ENCODE measurements around the gene ERGIC2.

The ERGIC2 gene

DNA sequence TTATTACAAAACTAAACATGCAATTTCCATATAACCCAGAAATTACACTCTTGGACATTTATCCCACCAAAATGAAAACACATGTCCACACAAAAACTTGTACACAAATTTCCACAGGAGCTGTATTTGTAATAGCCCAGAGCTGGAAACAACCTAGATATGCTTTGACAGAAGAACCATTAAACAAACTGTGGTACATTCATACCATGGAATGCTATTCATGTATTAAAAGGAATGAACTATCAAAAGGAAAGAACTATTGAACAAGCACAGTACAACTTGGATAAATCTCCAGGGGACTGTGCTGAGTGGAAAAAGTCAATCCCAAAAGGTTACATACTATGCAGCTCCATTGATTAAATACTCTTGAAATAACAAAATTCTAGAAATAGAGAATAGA is 35.8 kb upstream of the ERGIC2 start:
- H3K36me3 ChIP-seq (ENCODE audit: insufficient read depth, insufficient read length, low read length): no peaks in the 10 kb centered on the region
- DNase-seq (ENCODE audit: low read depth, low spot score): no peak
- H3K4me3 ChIP-seq (ENCODE audit: insufficient read length, low read depth): no peak overlapping the region
- peaks cover 14% of the 10 kb centered on the region for H3K9me3 ChIP-seq (ENCODE audit: insufficient read depth, low read length)
- TF ChIP-seq SUZ12 (IDR thresholded peaks at IDR 0.05; ENCODE audit: extremely low read depth, insufficient read depth, insufficient read length): no peak
- no peak for TF ChIP-seq YY1 (IDR thresholded peaks at IDR 0.05; ENCODE audit: insufficient read depth, insufficient read length)
- TF ChIP-seq ZNF274 (IDR thresholded peaks at IDR 0.05; ENCODE audit: low read depth, low read length): no peak
- H3K4me1 ChIP-seq (ENCODE audit: insufficient read depth, insufficient read length): no peaks in the 10 kb centered on the region
- H3K9ac ChIP-seq (ENCODE audit: insufficient read length, low read depth): no peak overlapping the region
- no peaks in the 10 kb centered on the region for H3K27me3 ChIP-seq (ENCODE audit: insufficient read depth, insufficient read length)

DNA sequence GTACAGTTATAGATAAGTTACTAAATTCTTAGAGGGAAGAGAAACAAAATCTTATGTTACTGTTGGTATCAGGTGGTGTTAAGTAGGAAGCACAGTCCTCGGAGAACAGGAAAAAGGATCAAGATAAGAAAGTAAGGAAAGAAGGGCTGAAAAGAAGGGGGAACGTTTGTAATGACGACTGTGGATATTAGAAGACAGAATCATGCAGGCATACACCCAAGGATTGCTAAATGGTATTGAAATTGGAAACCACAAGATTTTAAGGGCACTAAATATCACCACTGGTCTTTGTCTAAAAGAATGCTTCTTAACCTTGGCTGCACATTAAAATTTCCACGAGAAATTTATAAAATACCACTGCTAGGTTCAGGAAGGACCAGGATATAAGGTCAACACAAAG is 34.1 kb upstream of the ERGIC2 start:
- Histone ChIP-seq H3K36me3 (ENCODE audit: insufficient read depth, insufficient read length, low read length) (no peaks in the 10 kb centered on the region), H3K4me3 (ENCODE audit: insufficient read length, low read depth) (no peak overlapping the region), H3K9ac (ENCODE audit: insufficient read length, low read depth) (no peak overlapping the region), H3K4me1 (ENCODE audit: insufficient read depth, insufficient read length) (no peaks in the 10 kb centered on the region), H3K27me3 (ENCODE audit: insufficient read depth, insufficient read length) (no peaks in the 10 kb centered on the region), H3K9me3 (ENCODE audit: insufficient read depth, low read length) (peaks cover 17% of the 10 kb centered on the region)
- no peak for TF ChIP-seq YY1 (IDR thresholded peaks at IDR 0.05; ENCODE audit: insufficient read depth, insufficient read length)
- TF ChIP-seq ZNF274 (IDR thresholded peaks at IDR 0.05; ENCODE audit: low read depth, low read length): no peak
- no peak for TF ChIP-seq SUZ12 (IDR thresholded peaks at IDR 0.05; ENCODE audit: extremely low read depth, insufficient read depth, insufficient read length)
- no peak for DNase-seq (ENCODE audit: low read depth, low spot score)

DNA sequence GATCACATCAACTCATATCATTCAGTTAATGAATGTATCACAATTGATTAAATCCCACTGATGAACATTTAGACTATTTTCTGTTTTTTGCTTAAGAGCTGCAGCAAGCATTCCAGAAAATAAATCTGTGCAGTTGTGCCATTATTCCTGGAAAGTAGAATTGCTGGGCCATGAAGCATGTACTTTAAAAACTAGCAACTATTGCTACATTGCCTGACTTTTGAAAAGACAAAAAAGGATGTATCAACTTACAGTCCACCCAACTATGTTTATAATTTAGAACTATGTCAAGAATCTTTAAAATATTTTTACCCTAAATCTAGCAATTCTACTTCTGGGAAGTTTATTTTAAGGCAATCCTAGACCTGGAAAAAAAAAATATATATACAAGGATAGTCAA is 33.4 kb upstream of the ERGIC2 start:
- Histone ChIP-seq H3K9ac (ENCODE audit: insufficient read length, low read depth) (no peak overlapping the region), H3K4me1 (ENCODE audit: insufficient read depth, insufficient read length) (no peaks in the 10 kb centered on the region), H3K36me3 (ENCODE audit: insufficient read depth, insufficient read length, low read length) (no peaks in the 10 kb centered on the region), H3K4me3 (ENCODE audit: insufficient read length, low read depth) (no peak overlapping the region), H3K9me3 (ENCODE audit: insufficient read depth, low read length) (peaks cover 17% of the 10 kb centered on the region), H3K27me3 (ENCODE audit: insufficient read depth, insufficient read length) (no peaks in the 10 kb centered on the region)
- no peak for DNase-seq (ENCODE audit: low read depth, low spot score)
- TF ChIP-seq YY1 (IDR thresholded peaks at IDR 0.05; ENCODE audit: insufficient read depth, insufficient read length) (no peak), SUZ12 (IDR thresholded peaks at IDR 0.05; ENCODE audit: extremely low read depth, insufficient read depth, insufficient read length) (no peak), ZNF274 (IDR thresholded peaks at IDR 0.05; ENCODE audit: low read depth, low read length) (no peak)

DNA sequence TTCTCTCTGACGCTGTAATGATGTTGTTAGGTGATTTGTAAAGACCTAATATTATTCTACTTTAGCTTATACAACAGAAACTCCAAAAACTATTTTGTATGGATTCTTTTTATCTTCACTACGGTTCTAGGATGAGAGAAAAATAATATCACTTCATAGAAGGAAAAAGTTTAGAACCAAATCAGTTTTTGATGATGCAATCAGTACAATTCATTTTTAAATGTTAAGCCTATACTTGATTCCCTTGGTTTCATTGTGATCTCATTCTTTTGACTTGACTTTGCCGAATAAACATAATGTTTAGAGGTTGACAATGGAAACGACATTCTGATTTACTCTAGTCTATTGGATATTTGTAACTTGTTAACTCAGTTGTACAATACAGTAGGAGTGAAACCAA is 24.6 kb upstream of the ERGIC2 start:
- Histone ChIP-seq H3K9ac (ENCODE audit: insufficient read length, low read depth) (no peak overlapping the region), H3K36me3 (ENCODE audit: insufficient read depth, insufficient read length, low read length) (no peaks in the 10 kb centered on the region), H3K4me3 (ENCODE audit: insufficient read length, low read depth) (no peak overlapping the region), H3K9me3 (ENCODE audit: insufficient read depth, low read length) (no peaks in the 10 kb centered on the region), H3K4me1 (ENCODE audit: insufficient read depth, insufficient read length) (no peaks in the 10 kb centered on the region), H3K27me3 (ENCODE audit: insufficient read depth, insufficient read length) (no peaks in the 10 kb centered on the region)
- TF ChIP-seq YY1 (IDR thresholded peaks at IDR 0.05; ENCODE audit: insufficient read depth, insufficient read length): no peak
- TF ChIP-seq SUZ12 (IDR thresholded peaks at IDR 0.05; ENCODE audit: extremely low read depth, insufficient read depth, insufficient read length): no peak
- TF ChIP-seq ZNF274 (IDR thresholded peaks at IDR 0.05; ENCODE audit: low read depth, low read length): no peak
- no peak for DNase-seq (ENCODE audit: low read depth, low spot score)

GRCh38 chr12:29403991-29404390 is 23.0 kb upstream of the ERGIC2 start:
- Histone ChIP-seq H3K9ac (ENCODE audit: insufficient read length, low read depth) (no peak overlapping the region), H3K4me3 (ENCODE audit: insufficient read length, low read depth) (no peak overlapping the region), H3K36me3 (ENCODE audit: insufficient read depth, insufficient read length, low read length) (no peaks in the 10 kb centered on the region), H3K27me3 (ENCODE audit: insufficient read depth, insufficient read length) (no peaks in the 10 kb centered on the region), H3K9me3 (ENCODE audit: insufficient read depth, low read length) (no peaks in the 10 kb centered on the region), H3K4me1 (ENCODE audit: insufficient read depth, insufficient read length) (no peaks in the 10 kb centered on the region)
- TF ChIP-seq YY1 (IDR thresholded peaks at IDR 0.05; ENCODE audit: insufficient read depth, insufficient read length) (no peak), ZNF274 (IDR thresholded peaks at IDR 0.05; ENCODE audit: low read depth, low read length) (no peak), SUZ12 (IDR thresholded peaks at IDR 0.05; ENCODE audit: extremely low read depth, insufficient read depth, insufficient read length) (no peak)
- DNase-seq (ENCODE audit: low read depth, low spot score): no peak

- Histone ChIP-seq H3K9ac (ENCODE audit: insufficient read length, low read depth) (no peak overlapping the region), H3K27me3 (ENCODE audit: insufficient read depth, insufficient read length) (no peaks in the 10 kb centered on the region), H3K9me3 (ENCODE audit: insufficient read depth, low read length) (no peaks in the 10 kb centered on the region), H3K4me3 (ENCODE audit: insufficient read length, low read depth) (no peak overlapping the region), H3K4me1 (ENCODE audit: insufficient read depth, insufficient read length) (no peaks in the 10 kb centered on the region), H3K36me3 (ENCODE audit: insufficient read depth, insufficient read length, low read length) (no peaks in the 10 kb centered on the region)
- DNase-seq (ENCODE audit: low read depth, low spot score): no peak
- TF ChIP-seq ZNF274 (IDR thresholded peaks at IDR 0.05; ENCODE audit: low read depth, low read length) (no peak), SUZ12 (IDR thresholded peaks at IDR 0.05; ENCODE audit: extremely low read depth, insufficient read depth, insufficient read length) (no peak), YY1 (IDR thresholded peaks at IDR 0.05; ENCODE audit: insufficient read depth, insufficient read length) (no peak)
Observed at GRCh38 chr12:29402437-29402836, 21.5 kb upstream of the ERGIC2 start.

GRCh38 chr12:29398495-29398894 is 17.5 kb upstream of the ERGIC2 start:
- Histone ChIP-seq H3K36me3 (ENCODE audit: insufficient read depth, insufficient read length, low read length) (no peaks in the 10 kb centered on the region), H3K27me3 (ENCODE audit: insufficient read depth, insufficient read length) (no peaks in the 10 kb centered on the region), H3K4me3 (ENCODE audit: insufficient read length, low read depth) (no peak overlapping the region), H3K4me1 (ENCODE audit: insufficient read depth, insufficient read length) (no peaks in the 10 kb centered on the region), H3K9ac (ENCODE audit: insufficient read length, low read depth) (no peak overlapping the region), H3K9me3 (ENCODE audit: insufficient read depth, low read length) (no peaks in the 10 kb centered on the region)
- no peak for TF ChIP-seq YY1 (IDR thresholded peaks at IDR 0.05; ENCODE audit: insufficient read depth, insufficient read length)
- TF ChIP-seq SUZ12 (IDR thresholded peaks at IDR 0.05; ENCODE audit: extremely low read depth, insufficient read depth, insufficient read length): no peak
- TF ChIP-seq ZNF274 (IDR thresholded peaks at IDR 0.05; ENCODE audit: low read depth, low read length): no peak
- no peak for DNase-seq (ENCODE audit: low read depth, low spot score)

DNA sequence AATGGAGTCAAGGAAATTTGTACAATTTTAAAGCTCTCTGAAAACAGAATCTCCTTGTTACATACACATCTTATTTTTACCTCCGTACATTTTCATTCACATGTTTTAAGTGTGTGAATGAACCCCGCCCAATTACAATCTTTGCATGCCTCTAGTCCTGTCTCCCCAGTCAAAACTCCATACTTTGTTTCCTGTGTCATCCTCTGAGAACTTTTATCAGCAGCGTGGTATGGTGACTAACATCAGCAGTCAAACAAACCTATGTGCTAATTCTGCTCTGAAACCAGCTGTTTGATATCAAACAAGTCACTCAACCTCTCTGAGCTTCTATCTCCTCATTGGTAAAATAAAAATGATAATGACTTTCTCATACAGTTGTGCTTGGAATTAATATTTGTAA is 15.8 kb upstream of the ERGIC2 start:
- no peak overlapping the region for H3K4me3 ChIP-seq (ENCODE audit: insufficient read length, low read depth)
- no peaks in the 10 kb centered on the region for H3K9me3 ChIP-seq (ENCODE audit: insufficient read depth, low read length)
- DNase-seq (ENCODE audit: low read depth, low spot score): no peak
- no peaks in the 10 kb centered on the region for H3K36me3 ChIP-seq (ENCODE audit: insufficient read depth, insufficient read length, low read length)
- no peaks in the 10 kb centered on the region for H3K27me3 ChIP-seq (ENCODE audit: insufficient read depth, insufficient read length)
- no peak overlapping the region for H3K9ac ChIP-seq (ENCODE audit: insufficient read length, low read depth)
- TF ChIP-seq SUZ12 (IDR thresholded peaks at IDR 0.05; ENCODE audit: extremely low read depth, insufficient read depth, insufficient read length) (no peak), YY1 (IDR thresholded peaks at IDR 0.05; ENCODE audit: insufficient read depth, insufficient read length) (no peak), ZNF274 (IDR thresholded peaks at IDR 0.05; ENCODE audit: low read depth, low read length) (no peak)
- no peaks in the 10 kb centered on the region for H3K4me1 ChIP-seq (ENCODE audit: insufficient read depth, insufficient read length)

Data from NT2/D1 (cell line).